ENCODE measurements around the gene PLXNB1.

The PLXNB1 gene

DNA sequence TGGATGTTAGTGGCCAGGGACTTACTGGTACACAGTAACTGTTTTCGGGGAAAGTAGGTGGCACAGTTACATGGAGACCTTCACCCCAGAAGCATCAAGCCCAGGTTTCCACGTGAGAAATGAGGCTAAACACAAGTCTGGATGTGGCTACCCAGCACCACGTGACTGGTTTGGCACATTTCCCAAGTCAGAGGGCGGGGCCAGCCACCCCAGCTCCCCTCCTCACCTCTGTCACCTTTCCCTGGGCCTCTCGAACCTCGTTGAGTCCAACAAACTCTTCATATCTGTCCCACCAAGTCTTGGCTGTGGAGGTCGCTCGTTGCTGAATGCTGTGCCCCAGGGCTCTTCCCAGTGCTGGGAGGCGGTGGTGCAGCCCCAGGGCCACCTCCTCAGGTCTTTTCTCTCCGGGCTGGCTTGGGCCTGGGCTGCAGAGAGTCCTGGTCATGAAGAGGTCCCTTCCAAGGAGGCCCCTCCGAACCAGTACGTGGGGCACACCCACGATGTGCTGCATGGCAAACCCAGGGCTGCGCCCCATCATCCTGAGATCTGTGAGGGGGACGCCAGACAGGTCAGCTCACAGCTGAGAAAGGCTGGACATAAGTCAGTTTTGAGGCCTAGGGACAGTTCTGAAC is 4.8 kb upstream of the PLXNB1 start:
- Histone ChIP-seq H3K36me3 (ENCODE audit: insufficient read depth, low read length) (peaks cover 27% of the 10 kb centered on the region), H3K27ac (ENCODE audit: low read length) (no peak overlapping the region), H3K9me3 (ENCODE audit: insufficient read depth, low read length, severe bottlenecking) (no peaks in the 10 kb centered on the region), H3K79me2 (ENCODE audit: insufficient read depth, low read length) (peaks cover 12% of the 10 kb centered on the region), H3K4me3 (ENCODE audit: low read depth in 1 of 2, low read length in 2 of 2) (no peak overlapping the region), H3K27me3 (ENCODE audit: insufficient read depth, low read length, poor library complexity) (no peaks in the 10 kb centered on the region), H3K9ac (ENCODE audit: low read depth, low read length) (no peak overlapping the region), H3K4me1 (ENCODE audit: insufficient read depth, low read length) (peaks cover 31% of the 10 kb centered on the region), H3K4me2 (ENCODE audit: insufficient read depth, low read length) (no peak overlapping the region), H2AFZ (ENCODE audit: low read depth, low read length) (no peak overlapping the region), H4K20me1 (ENCODE audit: insufficient read depth, low read length) (0 out of 2 replicates have a peak, but pooled peaks cover 3% of the 10 kb centered on the region)
- ATAC-seq (ENCODE audit: insufficient read depth, low read depth): no peak
- no peak for DNase-seq
- TF ChIP-seq EZH2 (IDR thresholded peaks at IDR 0.05; ENCODE audit: borderline replicate concordance, low read depth, low read length, severe bottlenecking): no peak
- TF ChIP-seq, protein P1, sequence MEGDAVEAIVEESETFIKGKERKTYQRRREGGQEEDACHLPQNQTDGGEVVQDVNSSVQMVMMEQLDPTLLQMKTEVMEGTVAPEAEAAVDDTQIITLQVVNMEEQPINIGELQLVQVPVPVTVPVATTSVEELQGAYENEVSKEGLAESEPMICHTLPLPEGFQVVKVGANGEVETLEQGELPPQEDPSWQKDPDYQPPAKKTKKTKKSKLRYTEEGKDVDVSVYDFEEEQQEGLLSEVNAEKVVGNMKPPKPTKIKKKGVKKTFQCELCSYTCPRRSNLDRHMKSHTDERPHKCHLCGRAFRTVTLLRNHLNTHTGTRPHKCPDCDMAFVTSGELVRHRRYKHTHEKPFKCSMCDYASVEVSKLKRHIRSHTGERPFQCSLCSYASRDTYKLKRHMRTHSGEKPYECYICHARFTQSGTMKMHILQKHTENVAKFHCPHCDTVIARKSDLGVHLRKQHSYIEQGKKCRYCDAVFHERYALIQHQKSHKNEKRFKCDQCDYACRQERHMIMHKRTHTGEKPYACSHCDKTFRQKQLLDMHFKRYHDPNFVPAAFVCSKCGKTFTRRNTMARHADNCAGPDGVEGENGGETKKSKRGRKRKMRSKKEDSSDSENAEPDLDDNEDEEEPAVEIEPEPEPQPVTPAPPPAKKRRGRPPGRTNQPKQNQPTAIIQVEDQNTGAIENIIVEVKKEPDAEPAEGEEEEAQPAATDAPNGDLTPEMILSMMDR (IDR thresholded peaks at IDR 0.05; ENCODE audit: borderline replicate concordance, extremely low read depth, low read length, poor library complexity, severe bottlenecking): no peak

DNA sequence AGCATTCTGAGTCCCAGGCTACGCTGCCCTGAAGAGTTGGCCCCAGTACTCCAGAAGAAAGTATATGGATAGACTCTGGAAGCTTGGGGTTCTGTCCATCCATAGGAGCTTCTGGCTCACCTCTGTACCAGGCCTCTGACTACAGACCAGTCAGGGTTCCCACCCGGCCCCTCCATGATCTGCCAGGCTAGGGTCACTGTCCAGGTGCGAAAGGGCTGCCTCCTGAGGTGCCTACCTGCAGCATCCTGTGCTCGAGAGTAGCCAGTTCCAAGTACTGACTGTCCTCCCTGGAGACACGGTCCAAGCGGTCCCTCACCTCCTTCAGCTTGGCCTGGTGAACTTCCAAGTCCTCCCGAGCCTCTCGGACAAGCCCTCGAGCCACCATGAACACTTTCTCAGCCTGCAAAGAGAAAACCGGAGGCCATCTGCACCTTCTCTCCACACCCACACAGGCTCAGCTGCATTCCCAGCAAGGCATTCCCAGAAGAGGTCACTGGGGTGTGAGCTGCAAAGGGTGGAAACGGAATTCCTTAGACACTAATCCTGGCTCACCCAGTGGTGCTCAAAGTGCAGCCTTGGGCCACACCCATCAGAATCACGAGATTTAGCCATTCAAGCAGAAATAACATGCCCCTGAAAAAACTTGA is 3.7 kb upstream of the PLXNB1 start:
- Histone ChIP-seq H3K27ac (ENCODE audit: low read length) (no peak overlapping the region), H3K27me3 (ENCODE audit: insufficient read depth, low read length, poor library complexity) (peaks cover 7% of the 10 kb centered on the region), H4K20me1 (ENCODE audit: insufficient read depth, low read length) (0 out of 2 replicates have a peak, but pooled peaks cover 3% of the 10 kb centered on the region), H3K9me3 (ENCODE audit: insufficient read depth, low read length, severe bottlenecking) (no peaks in the 10 kb centered on the region), H2AFZ (ENCODE audit: low read depth, low read length) (no peak overlapping the region), H3K79me2 (ENCODE audit: insufficient read depth, low read length) (peaks cover 2% of the 10 kb centered on the region), H3K4me1 (ENCODE audit: insufficient read depth, low read length) (peaks cover 30% of the 10 kb centered on the region), H3K9ac (ENCODE audit: low read depth, low read length) (no peak overlapping the region), H3K4me3 (ENCODE audit: low read depth in 1 of 2, low read length in 2 of 2) (no peak overlapping the region), H3K36me3 (ENCODE audit: insufficient read depth, low read length) (peaks cover 27% of the 10 kb centered on the region), H3K4me2 (ENCODE audit: insufficient read depth, low read length) (no peak overlapping the region)
- TF ChIP-seq, protein P1 (IDR thresholded peaks at IDR 0.05; ENCODE audit: borderline replicate concordance, extremely low read depth, low read length, poor library complexity, severe bottlenecking): no peak
- TF ChIP-seq EZH2 (IDR thresholded peaks at IDR 0.05; ENCODE audit: borderline replicate concordance, low read depth, low read length, severe bottlenecking): no peak
- no peak for DNase-seq
- ATAC-seq (ENCODE audit: insufficient read depth, low read depth): no peak

DNA sequence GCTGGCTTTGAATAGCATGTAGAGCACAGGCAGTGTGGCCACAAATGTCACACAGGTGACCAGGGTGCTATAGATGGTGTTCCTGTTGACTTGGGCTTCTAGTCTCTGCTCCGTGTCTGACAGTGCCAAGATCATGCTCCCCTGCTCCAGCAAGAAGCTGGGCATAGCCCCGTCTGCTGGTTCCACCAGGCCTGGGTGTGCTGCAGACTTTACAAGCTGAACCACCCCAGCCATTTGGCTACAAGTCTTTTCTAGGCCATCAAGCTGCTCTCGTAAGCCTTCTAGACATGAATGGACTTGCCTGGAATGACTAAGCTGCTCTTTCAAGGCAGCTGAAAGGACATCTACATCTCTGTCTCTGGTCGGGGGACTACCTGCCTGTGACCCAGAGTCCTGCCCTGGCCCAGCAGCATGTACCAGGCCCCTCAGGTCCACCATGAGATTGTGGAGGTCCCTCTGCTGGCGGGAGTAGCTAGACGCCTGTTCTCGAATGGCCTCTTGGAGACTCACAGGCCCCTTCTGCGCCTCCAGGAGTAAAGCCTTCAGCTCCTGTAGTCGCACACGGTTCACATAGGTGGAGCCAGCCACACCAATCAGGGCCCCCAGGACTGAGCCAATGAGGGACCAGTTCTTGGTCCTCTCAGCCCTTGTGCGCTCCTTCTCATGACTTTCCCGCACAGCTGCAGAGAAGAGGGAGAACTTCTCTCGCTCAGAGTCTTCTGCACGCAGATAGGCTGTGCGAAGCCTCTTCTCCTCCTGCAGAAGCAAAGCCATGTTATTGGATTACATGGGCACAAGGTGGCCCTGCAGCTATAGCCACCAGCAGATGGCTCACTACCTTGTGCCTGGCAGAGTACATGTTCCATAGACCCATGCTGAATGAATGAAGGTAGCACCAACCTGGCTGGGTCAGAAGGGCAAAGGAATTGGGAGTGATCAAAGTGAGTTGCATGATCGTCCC is 2.8 kb upstream of the PLXNB1 start:
- Histone ChIP-seq H3K27me3 (ENCODE audit: insufficient read depth, low read length, poor library complexity) (peaks cover 16% of the 10 kb centered on the region), H3K27ac (ENCODE audit: low read length) (no peak overlapping the region), H3K4me3 (ENCODE audit: low read depth in 1 of 2, low read length in 2 of 2) (no peak overlapping the region), H3K79me2 (ENCODE audit: insufficient read depth, low read length) (peaks cover 2% of the 10 kb centered on the region; the same call in 1 of the 2 replicates), H3K4me2 (ENCODE audit: insufficient read depth, low read length) (no peak overlapping the region), H3K4me1 (ENCODE audit: insufficient read depth, low read length) (peaks cover 36% of the 10 kb centered on the region), H2AFZ (ENCODE audit: low read depth, low read length) (no peak overlapping the region), H3K36me3 (ENCODE audit: insufficient read depth, low read length) (peaks cover 27% of the 10 kb centered on the region), H4K20me1 (ENCODE audit: insufficient read depth, low read length) (peaks cover 6% of the 10 kb centered on the region), H3K9me3 (ENCODE audit: insufficient read depth, low read length, severe bottlenecking) (no peaks in the 10 kb centered on the region), H3K9ac (ENCODE audit: low read depth, low read length) (no peak overlapping the region)
- no peak for TF ChIP-seq EZH2 (IDR thresholded peaks at IDR 0.05; ENCODE audit: borderline replicate concordance, low read depth, low read length, severe bottlenecking)
- TF ChIP-seq, protein P1 (IDR thresholded peaks at IDR 0.05; ENCODE audit: borderline replicate concordance, extremely low read depth, low read length, poor library complexity, severe bottlenecking): peak; percentile 36
- no peak for ATAC-seq (ENCODE audit: insufficient read depth, low read depth)
- no peak for DNase-seq
